COR-L47 (cell line): Measurements from ENCODE around the gene METTL25B.

Experiments used
- DNase-seq: peaks from one replicate; lab custom pipeline; 2025; lab: John Stamatoyannopoulos, UW

The METTL25B gene

GRCh38 chr1:156700736-156701531 is 27.3 kb upstream of the METTL25B start:
- no peak for DNase-seq

- peak; percentile 18 for DNase-seq
Observed at GRCh38 chr1:156703336-156703735, 24.9 kb upstream of the METTL25B start.

GRCh38 chr1:156703741-156704140 is 24.5 kb upstream of the METTL25B start:
- peak; percentile 32 for DNase-seq

- DNase-seq: no peak
Observed at GRCh38 chr1:156704166-156704711, 24.0 kb upstream of the METTL25B start.

- DNase-seq: no peak
Observed at GRCh38 chr1:156704930-156705320, 23.3 kb upstream of the METTL25B start.

GRCh38 chr1:156705321-156705917 is 22.9 kb upstream of the METTL25B start, which contains the start of gene CRABP2:
Gene CRABP2 (minus strand): TSS chr1:156705583. CDS start chr1:156705446, 137 bp downstream.
- no peak for DNase-seq

GRCh38 chr1:156705918-156706656 is 22.2 kb upstream of the METTL25B start:
- no peak for DNase-seq

GRCh38 chr1:156706657-156707416 is 21.4 kb upstream of the METTL25B start:
- no peak for DNase-seq

- no peak for DNase-seq
Observed at GRCh38 chr1:156707417-156708217, 20.7 kb upstream of the METTL25B start.

- no peak for DNase-seq
Observed at GRCh38 chr1:156708218-156708661, 20.0 kb upstream of the METTL25B start.

- DNase-seq: no peak
Observed at GRCh38 chr1:156709031-156709430, 19.2 kb upstream of the METTL25B start.

GRCh38 chr1:156709757-156710489 is 18.3 kb upstream of the METTL25B start:
- peak; percentile 60 for DNase-seq

- no peak for DNase-seq
Observed at GRCh38 chr1:156711011-156711817, 17.1 kb upstream of the METTL25B start.

GRCh38 chr1:156712626-156713025 is 15.6 kb upstream of the METTL25B start:
- no peak for DNase-seq

- no peak for DNase-seq
Observed at GRCh38 chr1:156714830-156715229, 13.4 kb upstream of the METTL25B start.

- DNase-seq: peak; percentile 56
Observed at GRCh38 chr1:156717351-156717750, 10.9 kb upstream of the METTL25B start.

- DNase-seq: no peak
Observed at GRCh38 chr1:156721131-156721530, 7.1 kb upstream of the METTL25B start.

- no peak for DNase-seq
Observed at GRCh38 chr1:156721535-156721934, 6.7 kb upstream of the METTL25B start.

- DNase-seq: peak; percentile 79
Observed at GRCh38 chr1:156725683-156726280, 2.5 kb upstream of the METTL25B start.
